Osteocyte (in vitro differentiated cells): ENCODE measurements around the gene HLA-DPA1. TPM values are rescaled to one million over a fixed set of nuclear protein-coding genes. Genes with fewer than 3 reads are reported as not detected.

Experiments
- DNase-seq: peaks from one replicate; pipeline ENCODE4 v3.0.0; 2021; ENCODE audit warnings: mixed read lengths; ENCODE audit not compliant: unreplicated experiment; ENCODE audit errors: extremely low spot score
- H3K27ac Mint-ChIP-seq: one replicate; pipeline ENCODE4 v1.8.0; 2021; ENCODE audit warnings: mild to moderate bottlenecking, mixed read lengths; ENCODE audit not compliant: unreplicated experiment
- H3K27me3 Mint-ChIP-seq: one replicate; pipeline ENCODE4 v1.8.0; 2021; ENCODE audit warnings: mixed read lengths; ENCODE audit not compliant: unreplicated experiment
- H3K36me3 Mint-ChIP-seq: one replicate; pipeline ENCODE4 v1.8.0; 2021; ENCODE audit warnings: mixed read lengths; ENCODE audit not compliant: unreplicated experiment
- H3K4me1 Mint-ChIP-seq: one replicate; pipeline ENCODE4 v1.8.0; 2021; ENCODE audit warnings: mixed read lengths; ENCODE audit not compliant: unreplicated experiment
- H3K4me3 Mint-ChIP-seq: one replicate; pipeline ENCODE4 v1.8.0; 2021; ENCODE audit warnings: mild to moderate bottlenecking, moderate library complexity, mixed read lengths; ENCODE audit not compliant: unreplicated experiment
- H3K9me3 Mint-ChIP-seq: one replicate; pipeline ENCODE4 v1.8.0; 2021; ENCODE audit warnings: mixed read lengths; ENCODE audit not compliant: unreplicated experiment
- total RNA-seq: library from RNA; stranded (reverse); gene quantifications from 2 replicates; pipeline ENCODE4 v1.2.1, GENCODE V29; 2021
- TF ChIP-seq, protein P1 (sequence below): fragments of 200-600 bp; sonication (generic); IDR thresholded peaks from 2 replicates; pipeline ENCODE4 v1.5.0; 2021; ENCODE audit warnings: antibody characterized with exemption, mild to moderate bottlenecking, moderate library complexity

Gene HLA-DPA1
- total RNA-seq, 1 donor from 2014 or later, result 2.0 TPM

GRCh38 chr6:33072508-33073100 is 845 bp downstream of the HLA-DPA1 start:
- no peak overlapping the region for H3K4me3 Mint-ChIP-seq
- peaks cover 38% of the 10 kb centered on the region for H3K27me3 Mint-ChIP-seq
- H3K4me1 Mint-ChIP-seq, result no peaks in the 10 kb centered on the region
- DNase-seq, result no peak
- H3K27ac Mint-ChIP-seq, result no peak overlapping the region
- H3K36me3 Mint-ChIP-seq, result no peaks in the 10 kb centered on the region
- TF ChIP-seq, protein P1, sequence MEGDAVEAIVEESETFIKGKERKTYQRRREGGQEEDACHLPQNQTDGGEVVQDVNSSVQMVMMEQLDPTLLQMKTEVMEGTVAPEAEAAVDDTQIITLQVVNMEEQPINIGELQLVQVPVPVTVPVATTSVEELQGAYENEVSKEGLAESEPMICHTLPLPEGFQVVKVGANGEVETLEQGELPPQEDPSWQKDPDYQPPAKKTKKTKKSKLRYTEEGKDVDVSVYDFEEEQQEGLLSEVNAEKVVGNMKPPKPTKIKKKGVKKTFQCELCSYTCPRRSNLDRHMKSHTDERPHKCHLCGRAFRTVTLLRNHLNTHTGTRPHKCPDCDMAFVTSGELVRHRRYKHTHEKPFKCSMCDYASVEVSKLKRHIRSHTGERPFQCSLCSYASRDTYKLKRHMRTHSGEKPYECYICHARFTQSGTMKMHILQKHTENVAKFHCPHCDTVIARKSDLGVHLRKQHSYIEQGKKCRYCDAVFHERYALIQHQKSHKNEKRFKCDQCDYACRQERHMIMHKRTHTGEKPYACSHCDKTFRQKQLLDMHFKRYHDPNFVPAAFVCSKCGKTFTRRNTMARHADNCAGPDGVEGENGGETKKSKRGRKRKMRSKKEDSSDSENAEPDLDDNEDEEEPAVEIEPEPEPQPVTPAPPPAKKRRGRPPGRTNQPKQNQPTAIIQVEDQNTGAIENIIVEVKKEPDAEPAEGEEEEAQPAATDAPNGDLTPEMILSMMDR, result no peak
- no peaks in the 10 kb centered on the region for H3K9me3 Mint-ChIP-seq

DNA sequence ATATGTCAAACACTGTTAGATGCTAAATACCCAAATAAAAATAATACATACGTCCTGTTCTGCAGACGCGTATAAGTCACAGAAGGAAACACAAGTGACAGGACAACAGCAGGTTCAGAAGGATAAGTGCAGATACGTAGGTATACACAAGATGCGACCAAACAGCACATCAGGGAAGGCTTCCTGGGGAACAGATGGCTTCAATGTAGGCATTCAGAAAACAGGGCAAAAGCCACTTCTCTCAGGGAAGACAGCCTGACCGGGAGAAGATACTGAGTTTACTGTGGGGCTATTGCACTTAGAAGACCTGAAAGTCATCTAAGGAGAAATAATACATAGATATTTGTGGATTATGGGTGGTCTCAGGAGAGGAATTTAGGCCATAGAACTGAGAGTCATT is 1.9 kb downstream of the HLA-DPA1 start:
- Mint-ChIP-seq H3K4me1 (no peaks in the 10 kb centered on the region), H3K36me3 (no peaks in the 10 kb centered on the region), H3K4me3 (no peak overlapping the region), H3K27me3 (peaks cover 36% of the 10 kb centered on the region), H3K27ac (no peak overlapping the region), H3K9me3 (no peaks in the 10 kb centered on the region)
- DNase-seq, result no peak
- TF ChIP-seq, protein P1, result no peak

DNA sequence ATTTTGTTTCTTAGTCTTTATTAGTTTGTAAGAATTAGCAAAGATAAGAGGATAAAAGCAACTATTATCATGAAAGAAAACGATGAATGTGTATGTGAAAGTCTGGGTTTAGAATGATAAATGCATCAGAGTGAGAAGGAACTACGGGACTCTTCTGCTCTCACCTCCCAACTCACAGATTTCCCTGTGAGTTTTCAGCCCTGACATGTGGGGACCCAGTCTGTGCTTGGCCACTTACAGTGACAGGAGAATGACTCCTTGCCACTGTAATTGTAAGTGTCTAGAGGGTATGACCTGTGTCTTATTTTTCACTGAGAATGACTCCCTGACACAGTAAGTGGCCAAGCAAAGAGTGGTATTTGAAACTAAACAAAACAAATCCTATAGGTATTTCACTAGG is 2.5 kb downstream of the HLA-DPA1 start:
- H3K4me3 Mint-ChIP-seq, result no peak overlapping the region
- H3K4me1 Mint-ChIP-seq, result no peaks in the 10 kb centered on the region
- H3K27ac Mint-ChIP-seq, result no peak overlapping the region
- H3K9me3 Mint-ChIP-seq, result no peaks in the 10 kb centered on the region
- TF ChIP-seq, protein P1, result no peak
- H3K36me3 Mint-ChIP-seq, result no peaks in the 10 kb centered on the region
- H3K27me3 Mint-ChIP-seq, result peaks cover 39% of the 10 kb centered on the region
- DNase-seq, result no peak

DNA sequence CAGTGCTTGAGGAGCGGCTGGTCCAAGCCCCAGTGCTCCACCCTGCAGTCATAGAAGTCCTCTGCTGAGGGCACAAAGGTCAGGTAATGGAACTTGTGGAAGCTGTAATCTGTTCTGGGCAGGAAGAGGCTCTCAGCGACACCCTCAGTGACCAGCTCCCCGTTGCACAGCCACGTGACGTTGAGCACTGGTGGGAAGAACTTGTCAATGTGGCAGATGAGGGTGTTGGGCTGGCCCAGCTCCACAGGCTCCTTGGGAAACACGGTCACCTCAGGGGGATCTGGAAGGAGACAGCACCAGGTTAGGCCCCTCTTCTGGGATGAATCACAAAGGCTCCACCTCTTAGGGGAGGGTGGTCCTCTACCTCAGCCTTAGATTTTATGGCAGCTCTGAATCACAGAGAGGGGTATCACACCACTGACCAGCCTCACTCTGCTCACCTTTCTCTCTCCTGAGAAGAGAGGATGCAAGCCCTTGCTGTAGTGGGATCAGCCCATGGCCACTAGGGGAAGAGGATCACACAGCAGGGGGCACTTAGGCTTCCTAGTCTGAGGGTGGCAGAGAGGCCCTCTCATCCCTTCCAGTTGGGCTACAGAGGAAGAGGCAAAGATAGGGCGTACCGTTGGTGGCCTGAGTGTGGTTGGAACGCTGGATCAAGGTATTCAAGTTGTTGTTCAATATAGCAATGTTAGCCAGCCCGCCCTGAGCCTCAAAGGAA is 4.3 kb downstream of the HLA-DPA1 start:
- Mint-ChIP-seq H3K27me3 (peaks cover 41% of the 10 kb centered on the region), H3K4me1 (no peaks in the 10 kb centered on the region), H3K36me3 (no peaks in the 10 kb centered on the region), H3K27ac (no peak overlapping the region), H3K9me3 (no peaks in the 10 kb centered on the region), H3K4me3 (no peak overlapping the region)
- no peak for DNase-seq
- TF ChIP-seq, protein P1, result no peak

DNA sequence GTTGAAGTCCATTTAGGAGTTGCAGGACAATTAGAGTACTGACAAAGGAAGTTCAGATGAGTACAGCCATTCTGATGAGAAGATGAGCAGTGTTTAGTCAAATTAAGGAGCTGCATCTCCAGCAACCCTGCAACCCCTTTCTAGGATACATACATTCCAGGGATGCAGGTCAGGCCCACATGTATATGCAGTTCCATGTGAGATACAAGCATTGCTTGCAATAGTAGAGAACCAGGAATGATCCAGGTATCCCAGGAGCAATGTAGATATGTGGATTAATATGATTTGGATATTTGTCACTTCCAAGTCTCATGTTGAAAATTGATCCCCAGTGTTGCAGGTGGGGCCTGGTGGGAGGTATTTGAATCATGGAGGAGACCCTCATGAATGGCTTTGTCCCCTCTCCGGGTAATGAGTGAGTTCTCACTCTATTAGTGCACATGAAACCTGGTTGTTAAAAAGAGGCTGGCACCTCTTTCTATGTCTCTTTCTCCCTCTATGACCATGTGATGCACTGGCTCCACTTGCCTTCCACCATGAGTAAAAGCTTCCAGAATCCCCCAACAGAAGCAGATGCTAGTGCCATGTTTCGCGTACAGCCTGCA is 6.4 kb downstream of the HLA-DPA1 start:
- TF ChIP-seq, protein P1, result no peak
- Mint-ChIP-seq H3K4me3 (no peak overlapping the region), H3K36me3 (no peaks in the 10 kb centered on the region), H3K9me3 (no peaks in the 10 kb centered on the region), H3K27ac (no peak overlapping the region), H3K4me1 (no peaks in the 10 kb centered on the region), H3K27me3 (peaks cover 49% of the 10 kb centered on the region)
- no peak for DNase-seq
